Vagina (tissue), 2 donors: ENCODE measurements around the gene FFAR1.

Experiments used
- CTCF ChIP-seq, 3 experiments: fragments of 450-650 bp in 2 of 3; fragments of 200-600 bp in 1 of 3; sonication (generic) in 1 of 3; IDR thresholded peaks; one replicate each; pipeline ENCODE4 v1.5.1; 2017 to 2019; ENCODE audit warnings: antibody characterized with exemption in 3 of 3, mild to moderate bottlenecking in 2 of 3, moderate library complexity in 2 of 3
- POLR2A ChIP-seq, 2 donors: fragments of 450-650 bp; IDR thresholded peaks; one replicate each; pipeline ENCODE4 v1.6.1; 2017; ENCODE audit warnings: antibody characterized with exemption in 2 of 2, mild to moderate bottlenecking in 2 of 2, moderate library complexity in 2 of 2
- POLR2AphosphoS5 ChIP-seq, 2 donors: sonication (generic); formaldehyde crosslinking; IDR thresholded peaks; one replicate each; pipeline ENCODE4 v1.9.0; 2017; ENCODE audit warnings: antibody characterized with exemption in 2 of 2, mild to moderate bottlenecking in 2 of 2, low read depth in 1 of 2; ENCODE audit not compliant: insufficient read depth in 1 of 2

DNA sequence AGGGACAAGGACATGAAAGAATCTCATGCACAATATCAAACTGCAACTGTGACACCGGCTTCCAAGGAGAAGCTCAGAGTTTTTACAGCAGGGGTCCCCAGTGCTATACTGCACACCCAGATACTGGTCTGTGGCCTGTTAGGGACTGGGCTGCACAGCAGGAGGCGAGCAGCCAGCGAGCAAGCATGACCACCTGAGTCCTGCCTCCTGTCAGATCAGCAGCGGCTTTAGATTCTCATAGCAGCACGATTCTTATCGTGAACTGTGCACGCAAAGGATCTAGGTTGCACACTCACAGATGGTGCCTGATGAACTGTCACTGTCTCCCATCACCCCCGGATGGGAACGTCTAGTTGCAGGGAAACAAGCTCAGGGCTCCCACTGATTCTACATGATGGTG lies 31.8 kb upstream of the FFAR1 start:
- no peak for TF ChIP-seq CTCF (IDR thresholded peaks at IDR 0.05)
- no peak for TF ChIP-seq POLR2A (IDR thresholded peaks at IDR 0.05)
- no peak for TF ChIP-seq POLR2AphosphoS5 (IDR thresholded peaks at IDR 0.05; ENCODE audit: insufficient read depth in 1 of 2, low read depth in 1 of 2)
